H1 (cell line): ENCODE results near the gene LGALS1.

Source experiments
- CBX8 ChIP-seq: fragments of 300-800, 300-1000 bp; sonication (generic); IDR thresholded peaks from 2 replicates; pipeline ENCODE4 v1.7.1; 2016; ENCODE audit warnings: low read depth, low read length, borderline replicate concordance
- EZH2 ChIP-seq: fragments of 200-600 bp; sonication (generic); IDR thresholded peaks from 2 replicates; pipeline ENCODE4 v1.7.1; 2012; ENCODE audit warnings: low read depth, mild to moderate bottlenecking, moderate library complexity, low read length, inconsistent platforms; ENCODE audit not compliant: severe bottlenecking
- NANOG ChIP-seq: IDR thresholded peaks from 2 replicates; pipeline ENCODE4 v1.6.1; 2011; ENCODE audit warnings: low read length, low read depth, mild to moderate bottlenecking, inconsistent platforms; ENCODE audit not compliant: insufficient read depth, poor library complexity, severe bottlenecking
- POLR2AphosphoS5 ChIP-seq: IDR thresholded peaks from 2 replicates; pipeline ENCODE4 v1.6.1; 2011; ENCODE audit warnings: low read depth, low read length
- RAD21 ChIP-seq, 2 experiments: IDR thresholded peaks in 1 of 2; conservative IDR thresholded peaks in 1 of 2; 2 replicates each; pipeline ENCODE4 v1.6.1; 2011; ENCODE audit warnings: low read depth in 2 of 2, low read length in 2 of 2, improper control_type of control experiment in 1 of 2, inconsistent platforms in 1 of 2, mild to moderate bottlenecking in 1 of 2, moderate library complexity in 1 of 2
- TBP ChIP-seq: IDR thresholded peaks from 2 replicates; pipeline ENCODE4 v1.6.1; 2011; ENCODE audit warnings: low read depth, low read length, improper control_type of control experiment
- TF ChIP-seq, protein P1 (sequence below), 3 experiments: IDR thresholded peaks; 1 replicate in 2 of 3; 2 replicates in 1 of 3; pipeline versions ENCODE4 v1.5.1 to v1.6.1; 2011; ENCODE audit warnings: low read length in 3 of 3, mild to moderate bottlenecking in 3 of 3, inconsistent platforms in 2 of 3, low read depth in 1 of 3, moderate library complexity in 1 of 3; ENCODE audit not compliant: insufficient read depth in 1 of 3; ENCODE audit errors: control extremely low read depth in 1 of 3

GRCh38 chr22:37639070-37639760, 36.2 kb upstream of the LGALS1 start, which contains the start of gene SH3BP1:
- TF ChIP-seq, protein P1, sequence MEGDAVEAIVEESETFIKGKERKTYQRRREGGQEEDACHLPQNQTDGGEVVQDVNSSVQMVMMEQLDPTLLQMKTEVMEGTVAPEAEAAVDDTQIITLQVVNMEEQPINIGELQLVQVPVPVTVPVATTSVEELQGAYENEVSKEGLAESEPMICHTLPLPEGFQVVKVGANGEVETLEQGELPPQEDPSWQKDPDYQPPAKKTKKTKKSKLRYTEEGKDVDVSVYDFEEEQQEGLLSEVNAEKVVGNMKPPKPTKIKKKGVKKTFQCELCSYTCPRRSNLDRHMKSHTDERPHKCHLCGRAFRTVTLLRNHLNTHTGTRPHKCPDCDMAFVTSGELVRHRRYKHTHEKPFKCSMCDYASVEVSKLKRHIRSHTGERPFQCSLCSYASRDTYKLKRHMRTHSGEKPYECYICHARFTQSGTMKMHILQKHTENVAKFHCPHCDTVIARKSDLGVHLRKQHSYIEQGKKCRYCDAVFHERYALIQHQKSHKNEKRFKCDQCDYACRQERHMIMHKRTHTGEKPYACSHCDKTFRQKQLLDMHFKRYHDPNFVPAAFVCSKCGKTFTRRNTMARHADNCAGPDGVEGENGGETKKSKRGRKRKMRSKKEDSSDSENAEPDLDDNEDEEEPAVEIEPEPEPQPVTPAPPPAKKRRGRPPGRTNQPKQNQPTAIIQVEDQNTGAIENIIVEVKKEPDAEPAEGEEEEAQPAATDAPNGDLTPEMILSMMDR (IDR thresholded peaks at IDR 0.05; ENCODE audit: control extremely low read depth in 1 of 3, insufficient read depth in 1 of 3, low read depth in 1 of 3, low read length in 3 of 3) = no peak
- no peak for TF ChIP-seq RAD21 (IDR thresholded peaks at IDR 0.05 in 1 of 2, conservative IDR thresholded peaks at IDR 0.05 in 1 of 2; ENCODE audit: low read depth in 2 of 2, low read length in 2 of 2)
- peak; percentile 7 for TF ChIP-seq NANOG
- TF ChIP-seq TBP = 0 out of 2 replicates have a peak, but pooled peaks have one; percentile 13
- TF ChIP-seq CBX8 = no peak
- TF ChIP-seq POLR2AphosphoS5 = no peak
- TF ChIP-seq EZH2 = no peak
